Measurements from ENCODE around the gene REPIN1. TPM values are rescaled to one million over a fixed set of nuclear protein-coding genes. Genes with fewer than 3 reads are reported as not detected.

REPIN1 gene
- total RNA-seq, 1 experiment from 2014 or later: 53.3 TPM

GRCh38 chr7:150409300-150410030, 40.8 kb downstream of the REPIN1 start:
- Histone ChIP-seq H2AFZ (ENCODE audit: low read length) (no peak overlapping the region), H3K9me3 (ENCODE audit: low read length) (no peaks in the 10 kb centered on the region), H3K4me1 (ENCODE audit: low read length) (peaks cover 22% of the 10 kb centered on the region), H3K4me3 (ENCODE audit: low read length) (no peak overlapping the region), H3K79me2 (ENCODE audit: low read length) (no peaks in the 10 kb centered on the region), H3K9me2 (replicated peaks; ENCODE audit: insufficient read depth, low read length) (no peaks in the 10 kb centered on the region), H3K27me3 (ENCODE audit: low read length) (no peaks in the 10 kb centered on the region), H3K36me3 (ENCODE audit: insufficient read depth, low read length) (no peaks in the 10 kb centered on the region), H3K9ac (ENCODE audit: low read length) (no peak overlapping the region), H4K20me1 (ENCODE audit: insufficient read depth, low read depth, low read length) (no peaks in the 10 kb centered on the region), H3K27ac (ENCODE audit: low read length) (no peak overlapping the region), H3K4me2 (ENCODE audit: low read depth, low read length, poor library complexity, severe bottlenecking) (no peak overlapping the region)
- no peak for DNase-seq

GRCh38 chr7:150410131-150410530, 41.5 kb downstream of the REPIN1 start:
- Histone ChIP-seq H3K36me3 (ENCODE audit: insufficient read depth, low read length) (no peaks in the 10 kb centered on the region), H2AFZ (ENCODE audit: low read length) (no peak overlapping the region), H3K4me1 (ENCODE audit: low read length) (peaks cover 17% of the 10 kb centered on the region), H3K9me2 (replicated peaks; ENCODE audit: insufficient read depth, low read length) (no peaks in the 10 kb centered on the region), H3K4me2 (ENCODE audit: low read depth, low read length, poor library complexity, severe bottlenecking) (no peak overlapping the region), H4K20me1 (ENCODE audit: insufficient read depth, low read depth, low read length) (no peaks in the 10 kb centered on the region), H3K79me2 (ENCODE audit: low read length) (no peaks in the 10 kb centered on the region), H3K9me3 (ENCODE audit: low read length) (no peaks in the 10 kb centered on the region), H3K4me3 (ENCODE audit: low read length) (no peak overlapping the region), H3K27me3 (ENCODE audit: low read length) (no peaks in the 10 kb centered on the region), H3K9ac (ENCODE audit: low read length) (no peak overlapping the region), H3K27ac (ENCODE audit: low read length) (no peak overlapping the region)
- DNase-seq: no peak

- Histone ChIP-seq H3K36me3 (ENCODE audit: insufficient read depth, low read length) (no peaks in the 10 kb centered on the region), H2AFZ (ENCODE audit: low read length) (no peak overlapping the region), H3K4me2 (ENCODE audit: low read depth, low read length, poor library complexity, severe bottlenecking) (no peak overlapping the region), H3K9ac (ENCODE audit: low read length) (no peak overlapping the region), H3K27me3 (ENCODE audit: low read length) (no peaks in the 10 kb centered on the region), H3K4me3 (ENCODE audit: low read length) (no peak overlapping the region), H3K4me1 (ENCODE audit: low read length) (peaks cover 14% of the 10 kb centered on the region), H3K79me2 (ENCODE audit: low read length) (no peaks in the 10 kb centered on the region), H3K9me3 (ENCODE audit: low read length) (no peaks in the 10 kb centered on the region), H3K27ac (ENCODE audit: low read length) (no peak overlapping the region), H3K9me2 (replicated peaks; ENCODE audit: insufficient read depth, low read length) (no peaks in the 10 kb centered on the region), H4K20me1 (ENCODE audit: insufficient read depth, low read depth, low read length) (no peaks in the 10 kb centered on the region)
- no peak for DNase-seq
Observed at GRCh38 chr7:150410680-150411346, 42.2 kb downstream of the REPIN1 start.

GRCh38 chr7:150411606-150412005, 43.0 kb downstream of the REPIN1 start:
- no peaks in the 10 kb centered on the region for H3K9me2 ChIP-seq (replicated peaks; ENCODE audit: insufficient read depth, low read length)
- H3K4me2 ChIP-seq (ENCODE audit: low read depth, low read length, poor library complexity, severe bottlenecking): no peak overlapping the region
- H3K79me2 ChIP-seq (ENCODE audit: low read length): no peaks in the 10 kb centered on the region
- no peak overlapping the region for H3K9ac ChIP-seq (ENCODE audit: low read length)
- H3K4me1 ChIP-seq (ENCODE audit: low read length): peaks cover 6% of the 10 kb centered on the region
- H3K36me3 ChIP-seq (ENCODE audit: insufficient read depth, low read length): no peaks in the 10 kb centered on the region
- H4K20me1 ChIP-seq (ENCODE audit: insufficient read depth, low read depth, low read length): no peaks in the 10 kb centered on the region
- no peak overlapping the region for H2AFZ ChIP-seq (ENCODE audit: low read length)
- no peaks in the 10 kb centered on the region for H3K9me3 ChIP-seq (ENCODE audit: low read length)
- no peak overlapping the region for H3K4me3 ChIP-seq (ENCODE audit: low read length)
- no peak overlapping the region for H3K27ac ChIP-seq (ENCODE audit: low read length)
- DNase-seq: no peak
- no peaks in the 10 kb centered on the region for H3K27me3 ChIP-seq (ENCODE audit: low read length)

- Histone ChIP-seq H4K20me1 (ENCODE audit: insufficient read depth, low read depth, low read length) (no peaks in the 10 kb centered on the region), H3K79me2 (ENCODE audit: low read length) (no peaks in the 10 kb centered on the region), H3K9me3 (ENCODE audit: low read length) (no peaks in the 10 kb centered on the region), H3K27ac (ENCODE audit: low read length) (no peak overlapping the region), H3K36me3 (ENCODE audit: insufficient read depth, low read length) (no peaks in the 10 kb centered on the region), H3K4me3 (ENCODE audit: low read length) (no peak overlapping the region), H3K9me2 (replicated peaks; ENCODE audit: insufficient read depth, low read length) (no peaks in the 10 kb centered on the region), H3K4me2 (ENCODE audit: low read depth, low read length, poor library complexity, severe bottlenecking) (no peak overlapping the region), H2AFZ (ENCODE audit: low read length) (no peak overlapping the region), H3K4me1 (ENCODE audit: low read length) (peaks cover 2% of the 10 kb centered on the region), H3K9ac (ENCODE audit: low read length) (no peak overlapping the region), H3K27me3 (ENCODE audit: low read length) (no peaks in the 10 kb centered on the region)
- DNase-seq: no peak
Observed at GRCh38 chr7:150412016-150412415, 43.4 kb downstream of the REPIN1 start.

- no peak overlapping the region for H2AFZ ChIP-seq (ENCODE audit: low read length)
- H3K4me3 ChIP-seq (ENCODE audit: low read length): no peak overlapping the region
- no peaks in the 10 kb centered on the region for H3K9me3 ChIP-seq (ENCODE audit: low read length)
- no peak overlapping the region for H3K4me2 ChIP-seq (ENCODE audit: low read depth, low read length, poor library complexity, severe bottlenecking)
- no peak overlapping the region for H3K9ac ChIP-seq (ENCODE audit: low read length)
- H3K79me2 ChIP-seq (ENCODE audit: low read length): no peaks in the 10 kb centered on the region
- H3K9me2 ChIP-seq (replicated peaks; ENCODE audit: insufficient read depth, low read length): no peaks in the 10 kb centered on the region
- H3K36me3 ChIP-seq (ENCODE audit: insufficient read depth, low read length): no peaks in the 10 kb centered on the region
- DNase-seq: no peak
- H3K27me3 ChIP-seq (ENCODE audit: low read length): no peaks in the 10 kb centered on the region
- H4K20me1 ChIP-seq (ENCODE audit: insufficient read depth, low read depth, low read length): no peaks in the 10 kb centered on the region
- H3K4me1 ChIP-seq (ENCODE audit: low read length): no peaks in the 10 kb centered on the region
- no peak overlapping the region for H3K27ac ChIP-seq (ENCODE audit: low read length)
Observed at GRCh38 chr7:150412518-150413488, 44.2 kb downstream of the REPIN1 start.

GRCh38 chr7:150413640-150414081, 45.0 kb downstream of the REPIN1 start:
- H3K4me1 ChIP-seq (ENCODE audit: low read length): no peaks in the 10 kb centered on the region
- H3K9ac ChIP-seq (ENCODE audit: low read length): no peak overlapping the region
- H3K27ac ChIP-seq (ENCODE audit: low read length): no peak overlapping the region
- H3K9me2 ChIP-seq (replicated peaks; ENCODE audit: insufficient read depth, low read length): no peaks in the 10 kb centered on the region
- no peak overlapping the region for H3K4me2 ChIP-seq (ENCODE audit: low read depth, low read length, poor library complexity, severe bottlenecking)
- no peak overlapping the region for H3K4me3 ChIP-seq (ENCODE audit: low read length)
- no peak for DNase-seq
- H3K36me3 ChIP-seq (ENCODE audit: insufficient read depth, low read length): no peaks in the 10 kb centered on the region
- no peaks in the 10 kb centered on the region for H4K20me1 ChIP-seq (ENCODE audit: insufficient read depth, low read depth, low read length)
- H3K79me2 ChIP-seq (ENCODE audit: low read length): no peaks in the 10 kb centered on the region
- no peaks in the 10 kb centered on the region for H3K27me3 ChIP-seq (ENCODE audit: low read length)
- no peak overlapping the region for H2AFZ ChIP-seq (ENCODE audit: low read length)
- no peaks in the 10 kb centered on the region for H3K9me3 ChIP-seq (ENCODE audit: low read length)

All from Karpas-422 (cell line).